Effector memory CD4-positive, alpha-beta T cell (primary cell): Measurements from ENCODE around the gene VKORC1.

Experiments
- DNase-seq, 3 donors: peaks; one replicate each; pipeline ENCODE4 v3.0.0-alpha.2; 2020
- H3K27ac ChIP-seq: 2 replicates; pipeline ENCODE4 v1.7.0; 2013; ENCODE audit warnings: mild to moderate bottlenecking, low read length, moderate library complexity; ENCODE audit not compliant: insufficient read depth, poor library complexity, severe bottlenecking
- H3K27me3 ChIP-seq: replicated peaks from 2 replicates; pipeline ENCODE4 v1.7.0; 2013; ENCODE audit warnings: mild to moderate bottlenecking, low read length; ENCODE audit not compliant: insufficient read depth, control insufficient read depth, poor library complexity, severe bottlenecking
- H3K36me3 ChIP-seq: 2 replicates; pipeline ENCODE4 v1.7.0; 2013; ENCODE audit warnings: mild to moderate bottlenecking, low read length, moderate library complexity; ENCODE audit not compliant: control insufficient read depth, insufficient read depth
- H3K4me1 ChIP-seq: 2 replicates; pipeline ENCODE4 v1.7.0; 2013; ENCODE audit warnings: low read length, mild to moderate bottlenecking; ENCODE audit not compliant: control insufficient read depth, insufficient read depth, poor library complexity, severe bottlenecking
- H3K4me3 ChIP-seq: 2 replicates; pipeline ENCODE4 v1.7.0; 2013; ENCODE audit warnings: low read length, low read depth, mild to moderate bottlenecking; ENCODE audit not compliant: insufficient read depth, poor library complexity, severe bottlenecking
- H3K9me3 ChIP-seq: 2 replicates; pipeline ENCODE4 v1.7.0; 2013; ENCODE audit warnings: mild to moderate bottlenecking, low read length, moderate library complexity; ENCODE audit not compliant: control insufficient read depth

Gene VKORC1

DNA sequence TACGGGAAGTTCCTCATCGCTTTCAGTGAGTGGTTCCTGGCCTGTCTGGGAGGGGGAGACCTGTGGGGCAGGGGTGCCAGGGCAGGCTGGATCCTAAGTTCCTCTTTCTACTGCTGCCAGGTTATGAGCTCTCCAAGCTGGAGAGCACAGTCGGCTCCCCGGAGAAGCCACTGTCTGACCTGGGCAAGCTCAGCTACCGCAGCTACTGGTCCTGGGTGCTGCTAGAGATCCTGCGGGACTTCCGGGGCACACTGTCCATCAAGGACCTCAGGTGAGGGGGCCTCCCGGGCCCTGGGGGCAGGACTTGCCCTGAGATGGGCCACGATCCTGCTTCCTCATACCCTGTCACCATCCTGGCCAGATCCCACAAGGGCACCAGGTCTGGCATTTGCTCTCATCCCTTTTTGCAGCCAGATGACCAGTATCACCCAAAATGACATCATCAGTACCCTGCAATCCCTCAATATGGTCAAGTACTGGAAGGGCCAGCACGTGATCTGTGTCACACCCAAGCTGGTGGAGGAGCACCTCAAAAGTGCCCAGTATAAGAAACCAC lies 35.8 kb upstream of the VKORC1 start:
- H3K4me1 ChIP-seq, result no peaks in the 10 kb centered on the region
- peaks cover 38% of the 10 kb centered on the region for H3K36me3 ChIP-seq
- H3K4me3 ChIP-seq, result no peak overlapping the region

DNA sequence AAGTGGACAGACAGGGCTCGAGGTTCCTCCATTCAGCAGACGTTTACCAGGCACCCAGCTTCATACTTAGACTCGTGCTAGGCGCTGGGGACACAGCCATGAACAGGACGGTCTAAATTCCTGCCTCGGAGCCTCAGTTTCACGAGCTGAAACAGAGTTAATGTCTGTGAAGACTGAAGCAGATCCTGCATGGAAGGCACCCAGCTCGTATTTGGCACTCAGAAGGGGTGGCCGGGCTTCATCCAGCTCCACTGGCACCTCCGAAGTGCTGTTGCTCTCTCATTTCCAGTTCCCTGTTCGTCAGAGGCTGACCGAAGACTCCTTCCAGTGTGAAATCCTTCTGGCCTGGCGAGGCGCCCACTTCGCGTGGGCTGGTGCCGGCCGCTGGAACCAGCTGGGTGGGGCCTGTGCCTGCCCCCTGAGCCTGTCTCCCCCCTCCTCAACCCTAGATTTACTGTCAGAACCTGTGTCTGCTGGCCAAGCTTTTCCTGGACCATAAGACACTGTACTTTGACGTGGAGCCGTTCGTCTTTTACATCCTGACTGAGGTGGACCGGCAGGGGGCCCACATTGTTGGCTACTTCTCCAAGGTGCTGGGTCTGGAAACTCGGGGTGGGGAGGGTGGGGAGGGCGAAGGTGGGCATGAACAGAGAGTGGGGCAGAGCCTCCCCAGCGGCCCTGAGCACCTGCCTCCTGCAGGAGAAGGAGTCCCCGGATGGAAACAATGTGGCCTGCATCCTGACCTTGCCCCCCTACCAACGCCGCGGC lies 35.2 kb upstream of the VKORC1 start:
- Histone ChIP-seq H3K4me1 (no peaks in the 10 kb centered on the region), H3K9me3 (no peaks in the 10 kb centered on the region), H3K27me3 (no peaks in the 10 kb centered on the region), H3K4me3 (no peak overlapping the region), H3K27ac (no peak overlapping the region), H3K36me3 (peaks cover 38% of the 10 kb centered on the region)
- no peak for DNase-seq

More for the DNA sequence above, 35.8 kb upstream of the VKORC1 start:
- Histone ChIP-seq H3K27ac (no peak overlapping the region), H3K27me3 (no peaks in the 10 kb centered on the region), H3K9me3 (no peaks in the 10 kb centered on the region)
- no peak for DNase-seq

DNA sequence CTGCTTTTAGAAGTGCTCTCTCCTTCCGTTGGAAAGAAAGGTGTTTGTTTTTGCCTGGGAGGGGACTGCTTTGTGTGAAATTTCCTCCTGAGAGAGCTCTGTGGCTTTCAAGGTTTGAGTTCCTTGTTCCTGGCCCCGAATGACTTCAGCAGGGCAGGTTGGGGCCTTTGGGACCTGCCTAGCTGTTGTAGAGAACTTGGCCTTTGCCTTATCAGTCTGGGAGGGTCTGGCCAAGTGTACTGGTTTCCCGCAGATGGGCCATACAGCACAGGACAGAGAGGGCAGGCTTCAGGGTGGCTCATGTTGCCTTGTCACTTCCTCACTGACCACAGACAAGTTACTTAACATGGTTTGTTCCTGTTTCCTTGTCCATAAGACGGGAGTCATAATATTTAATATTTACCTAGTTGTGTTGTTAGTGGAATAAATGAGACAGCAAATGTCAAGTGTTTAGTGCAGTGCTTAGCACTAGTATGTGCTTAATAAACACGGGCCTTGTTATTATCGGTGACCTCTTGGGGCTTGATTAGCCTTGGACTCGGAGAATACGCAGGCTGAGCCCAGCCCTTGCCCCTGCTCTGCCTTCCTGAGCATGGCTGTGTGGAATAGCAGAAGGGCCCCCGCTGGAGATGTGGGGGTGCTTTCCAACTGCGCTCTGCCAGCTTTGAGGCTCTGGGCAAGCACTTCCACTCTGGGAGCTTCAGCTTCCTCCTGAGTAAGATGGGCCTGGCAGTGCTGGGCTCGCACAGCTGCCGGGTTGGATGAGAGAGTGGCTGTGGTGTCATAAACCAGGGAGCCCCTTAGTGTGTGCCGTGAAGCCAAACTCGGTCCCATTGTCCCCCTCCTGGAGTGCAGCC lies 34.3 kb upstream of the VKORC1 start:
- Histone ChIP-seq H3K36me3 (peaks cover 42% of the 10 kb centered on the region), H3K4me3 (no peak overlapping the region), H3K4me1 (no peaks in the 10 kb centered on the region), H3K27me3 (no peaks in the 10 kb centered on the region), H3K9me3 (no peaks in the 10 kb centered on the region), H3K27ac (no peak overlapping the region)
- no peak for DNase-seq

DNA sequence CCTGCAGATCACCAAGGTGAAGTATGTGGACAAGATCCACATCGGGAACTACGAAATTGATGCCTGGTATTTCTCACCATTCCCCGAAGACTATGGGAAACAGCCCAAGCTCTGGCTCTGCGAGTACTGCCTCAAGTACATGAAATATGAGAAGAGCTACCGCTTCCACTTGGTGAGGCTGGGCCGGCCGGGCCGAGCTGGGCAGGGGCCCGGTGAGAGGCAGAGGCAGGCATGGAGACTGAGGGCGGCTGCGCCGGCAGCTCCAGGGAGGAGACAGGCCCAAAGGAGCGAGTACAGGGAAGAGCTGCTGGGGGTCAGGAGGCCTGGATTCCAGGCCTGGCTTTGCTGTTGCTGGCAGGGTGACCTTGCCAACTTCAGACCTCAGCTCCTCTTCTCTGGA lies 32.6 kb upstream of the VKORC1 start:
- Histone ChIP-seq H3K27me3 (no peaks in the 10 kb centered on the region), H3K9me3 (no peaks in the 10 kb centered on the region), H3K4me1 (no peaks in the 10 kb centered on the region), H3K36me3 (peaks cover 40% of the 10 kb centered on the region), H3K27ac (no peak overlapping the region), H3K4me3 (no peak overlapping the region)
- DNase-seq, result no peak

DNA sequence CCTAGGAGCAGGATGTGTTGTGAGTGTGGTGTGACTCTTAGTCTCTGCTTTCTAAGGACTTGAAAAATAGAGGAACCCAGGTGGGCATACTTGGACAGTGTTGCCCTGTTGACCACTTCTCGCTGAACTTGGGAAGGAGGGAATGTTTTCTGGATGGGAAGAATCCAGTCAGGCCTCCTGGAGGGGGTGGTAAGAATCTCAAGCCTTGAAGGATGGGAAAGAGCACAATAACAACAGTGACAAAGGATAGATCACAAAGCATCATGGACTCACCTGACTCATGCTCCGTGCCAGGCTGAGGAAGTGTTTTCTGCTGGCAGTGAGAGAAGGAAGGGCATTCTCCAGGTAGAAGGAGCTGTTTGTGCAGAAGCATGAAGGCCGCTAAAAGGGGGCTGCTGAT lies 31.2 kb upstream of the VKORC1 start:
- Histone ChIP-seq H3K4me1 (no peaks in the 10 kb centered on the region), H3K27me3 (no peaks in the 10 kb centered on the region), H3K27ac (no peak overlapping the region), H3K4me3 (no peak overlapping the region), H3K36me3 (peaks cover 34% of the 10 kb centered on the region), H3K9me3 (no peaks in the 10 kb centered on the region)
- no peak for DNase-seq

DNA sequence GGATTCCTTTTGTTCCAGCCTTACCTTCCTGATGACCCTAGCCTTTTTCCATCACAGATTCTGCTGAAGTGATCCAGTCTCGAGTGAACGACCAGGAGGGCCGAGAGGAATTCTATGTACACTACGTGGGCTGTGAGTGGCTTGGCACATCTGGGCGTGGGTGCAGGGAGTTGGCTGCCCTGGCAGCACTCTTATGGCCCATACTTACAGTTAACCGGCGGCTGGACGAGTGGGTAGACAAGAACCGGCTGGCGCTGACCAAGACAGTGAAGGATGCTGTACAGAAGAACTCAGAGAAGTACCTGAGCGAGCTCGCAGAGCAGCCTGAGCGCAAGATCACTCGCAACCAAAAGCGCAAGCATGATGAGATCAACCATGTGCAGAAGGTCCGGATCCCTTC lies 25.5 kb upstream of the VKORC1 start:
- H3K27ac ChIP-seq, result no peak overlapping the region
- peaks cover 27% of the 10 kb centered on the region for H3K36me3 ChIP-seq

DNA sequence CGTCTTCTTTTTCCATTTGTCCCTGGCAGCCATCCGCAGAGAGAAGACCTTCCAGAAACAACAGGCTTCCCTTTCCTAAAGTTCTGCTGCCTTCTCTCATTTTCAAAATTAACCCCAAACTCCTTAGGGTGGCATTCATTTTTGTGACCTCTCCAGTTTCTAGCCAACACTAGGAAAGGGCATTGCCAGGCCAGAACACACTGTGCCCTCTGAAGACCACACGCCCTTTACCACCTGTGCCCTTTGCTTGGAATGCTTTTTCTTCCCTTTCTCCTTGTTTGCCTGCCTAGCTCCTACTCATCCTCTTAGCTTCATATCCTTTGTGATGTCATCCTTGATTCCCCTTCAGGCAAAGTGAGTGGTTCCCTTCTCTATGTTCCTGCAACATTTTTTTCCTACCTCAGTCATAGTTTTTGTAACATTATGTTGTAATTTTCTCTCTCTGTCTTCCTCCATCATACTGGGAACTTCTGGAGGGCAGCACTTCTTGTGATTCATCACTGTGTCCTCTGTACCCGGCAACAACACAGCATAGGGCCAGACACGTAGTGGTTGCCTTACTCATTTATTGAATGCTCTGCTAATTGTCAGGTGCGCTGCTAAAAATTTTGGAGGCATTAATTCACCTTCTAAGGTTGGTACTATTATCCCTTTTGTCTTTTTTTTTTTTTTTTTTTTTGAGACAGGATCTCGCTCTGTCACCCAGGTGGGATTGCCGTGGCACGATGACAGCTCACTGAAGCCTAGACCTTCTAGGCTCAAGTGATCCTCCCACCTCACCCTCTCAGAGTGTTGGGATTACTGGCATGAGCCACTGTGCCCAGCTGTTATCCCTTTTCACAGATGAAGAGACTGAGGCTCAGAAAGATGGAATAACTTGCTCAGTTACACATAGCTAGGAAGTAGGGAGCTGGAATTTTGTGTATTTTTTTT lies 23.9 kb upstream of the VKORC1 start:
- Histone ChIP-seq H3K27ac (peak overlapping the region; percentile 90), H3K4me1 (peaks cover 5% of the 10 kb centered on the region), H3K36me3 (peaks cover 23% of the 10 kb centered on the region), H3K9me3 (no peaks in the 10 kb centered on the region), H3K4me3 (peak overlapping the region; percentile 62), H3K27me3 (no peaks in the 10 kb centered on the region)
- no peak for DNase-seq

More for the DNA sequence above, 25.5 kb upstream of the VKORC1 start:
- Histone ChIP-seq H3K4me1 (peaks cover 5% of the 10 kb centered on the region), H3K9me3 (no peaks in the 10 kb centered on the region), H3K4me3 (no peak overlapping the region), H3K27me3 (no peaks in the 10 kb centered on the region)
- no peak for DNase-seq

DNA sequence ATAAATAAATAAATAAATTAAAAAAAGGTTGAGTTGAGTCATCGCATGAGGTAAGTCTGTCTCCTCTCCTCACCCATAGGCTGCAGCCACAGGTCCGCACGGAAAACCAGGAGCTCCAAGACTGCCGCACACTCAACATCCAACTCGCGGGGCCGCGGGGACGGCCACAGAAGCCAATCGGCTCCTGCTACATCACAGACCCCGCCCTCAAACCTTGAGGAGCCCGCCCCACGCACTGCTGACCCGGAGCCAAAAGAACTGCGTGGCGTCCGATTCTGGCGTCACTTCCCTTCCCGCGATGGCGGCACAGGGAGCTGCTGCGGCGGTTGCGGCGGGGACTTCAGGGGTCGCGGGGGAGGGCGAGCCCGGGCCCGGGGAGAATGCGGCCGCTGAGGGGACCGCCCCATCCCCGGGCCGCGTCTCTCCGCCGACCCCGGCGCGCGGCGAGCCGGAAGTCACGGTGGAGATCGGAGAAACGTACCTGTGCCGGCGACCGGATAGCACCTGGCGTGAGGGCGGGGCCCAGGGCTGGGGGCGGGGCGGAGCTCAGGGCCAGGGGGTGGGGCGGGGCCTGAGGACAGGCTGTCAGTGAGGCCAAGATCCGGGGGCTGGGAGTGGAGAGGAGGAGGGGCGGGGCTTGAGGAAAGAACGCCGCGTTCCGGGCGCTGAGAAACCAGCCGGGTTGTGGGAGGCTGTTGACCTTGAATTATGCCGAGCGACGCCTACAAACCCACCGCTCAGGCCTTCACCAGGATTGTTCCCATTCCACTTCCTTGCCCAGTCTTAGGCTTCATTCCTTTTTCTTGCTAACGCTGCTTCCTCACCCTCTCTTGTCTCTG lies 23.0 kb upstream of the VKORC1 start, which contains the start of gene KAT8:
Gene KAT8 (plus strand): TSS at position 281 of the 839 bp plus-strand sequence. CDS start 18 bp downstream, at position 299.
- Histone ChIP-seq H3K4me3 (peak within 1 kb of the TSS; percentile 62), H3K36me3 (peaks cover 23% of the 10 kb centered on the region), H3K27ac (peak within 1 kb of the TSS; percentile 90), H3K9me3 (no peaks in the 10 kb centered on the region), H3K4me1 (peaks cover 5% of the 10 kb centered on the region), H3K27me3 (no peaks in the 10 kb centered on the region)
- DNase-seq, result peak; percentile 94 to 97 (median 96)

DNA sequence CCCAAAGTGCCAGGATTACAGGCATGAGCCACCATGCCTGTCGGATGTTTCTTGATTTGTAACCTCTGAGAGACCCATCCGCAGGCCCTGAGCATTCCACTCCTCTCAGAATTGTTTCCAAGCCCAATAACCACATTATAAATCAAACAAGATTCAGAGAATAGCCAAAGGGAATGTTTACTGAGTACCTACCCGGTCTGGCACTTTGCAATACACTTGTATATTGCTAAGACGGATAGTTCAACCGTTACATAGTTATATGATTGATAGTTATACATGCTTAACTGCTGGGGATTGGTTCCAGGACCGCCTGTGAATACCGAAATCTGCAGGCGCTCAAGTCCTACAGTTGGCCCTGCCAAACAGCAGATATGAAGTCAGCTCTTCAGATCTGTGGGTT lies 19.9 kb upstream of the VKORC1 start:
- H3K4me1 ChIP-seq, result peaks cover 5% of the 10 kb centered on the region
- peaks cover 20% of the 10 kb centered on the region for H3K36me3 ChIP-seq
- H3K9me3 ChIP-seq, result no peaks in the 10 kb centered on the region
- no peak for DNase-seq
- no peak overlapping the region for H3K27ac ChIP-seq
- H3K4me3 ChIP-seq, result no peak overlapping the region
- H3K27me3 ChIP-seq, result no peaks in the 10 kb centered on the region
